Gastrocnemius medialis (tissue), 4 donors: Measurements from ENCODE around the gene VPS26B.

Experiments used
- POLR2A ChIP-seq, 2 donors: fragments of 450-650 bp; IDR thresholded peaks; one replicate each; pipeline ENCODE4 v1.6.1; 2017; ENCODE audit warnings: antibody characterized with exemption in 2 of 2, mild to moderate bottlenecking in 2 of 2, moderate library complexity in 2 of 2
- TF ChIP-seq, protein P1 (sequence below), 5 experiments: fragments of 450-650 bp in 3 of 5; fragments of 200-600 bp in 2 of 5; sonication (generic) in 2 of 5; IDR thresholded peaks in 4 of 5; conservative IDR thresholded peaks in 1 of 5; 1 replicate in 4 of 5; 2 replicates in 1 of 5; pipeline ENCODE4 v1.5.1; 2016 to 2019; ENCODE audit warnings: antibody characterized with exemption in 5 of 5, mild to moderate bottlenecking in 3 of 5, moderate library complexity in 3 of 5

DNA sequence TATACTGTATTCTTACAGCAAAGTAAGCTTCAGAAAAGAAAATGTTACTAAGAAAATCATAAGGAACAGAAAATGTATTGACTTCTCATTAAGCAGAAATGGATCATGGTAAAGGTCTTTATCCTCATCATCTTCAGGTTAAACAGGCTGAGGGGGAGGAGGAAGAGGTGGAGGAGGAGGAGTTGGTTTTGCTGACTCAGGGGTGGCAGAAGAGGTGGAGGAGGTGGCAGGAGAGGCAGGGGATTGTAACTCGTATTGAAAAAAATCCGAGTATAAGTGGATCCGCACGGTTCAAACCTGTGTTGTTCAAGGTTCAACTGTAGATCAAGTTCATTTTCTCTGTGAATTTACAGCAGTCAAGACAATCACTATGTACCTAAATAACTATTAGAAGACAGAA lies 64.7 kb downstream of the VPS26B start:
- TF ChIP-seq, protein P1, sequence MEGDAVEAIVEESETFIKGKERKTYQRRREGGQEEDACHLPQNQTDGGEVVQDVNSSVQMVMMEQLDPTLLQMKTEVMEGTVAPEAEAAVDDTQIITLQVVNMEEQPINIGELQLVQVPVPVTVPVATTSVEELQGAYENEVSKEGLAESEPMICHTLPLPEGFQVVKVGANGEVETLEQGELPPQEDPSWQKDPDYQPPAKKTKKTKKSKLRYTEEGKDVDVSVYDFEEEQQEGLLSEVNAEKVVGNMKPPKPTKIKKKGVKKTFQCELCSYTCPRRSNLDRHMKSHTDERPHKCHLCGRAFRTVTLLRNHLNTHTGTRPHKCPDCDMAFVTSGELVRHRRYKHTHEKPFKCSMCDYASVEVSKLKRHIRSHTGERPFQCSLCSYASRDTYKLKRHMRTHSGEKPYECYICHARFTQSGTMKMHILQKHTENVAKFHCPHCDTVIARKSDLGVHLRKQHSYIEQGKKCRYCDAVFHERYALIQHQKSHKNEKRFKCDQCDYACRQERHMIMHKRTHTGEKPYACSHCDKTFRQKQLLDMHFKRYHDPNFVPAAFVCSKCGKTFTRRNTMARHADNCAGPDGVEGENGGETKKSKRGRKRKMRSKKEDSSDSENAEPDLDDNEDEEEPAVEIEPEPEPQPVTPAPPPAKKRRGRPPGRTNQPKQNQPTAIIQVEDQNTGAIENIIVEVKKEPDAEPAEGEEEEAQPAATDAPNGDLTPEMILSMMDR (IDR thresholded peaks at IDR 0.05 in 4 of 5, conservative IDR thresholded peaks at IDR 0.05 in 1 of 5) = no peak
- TF ChIP-seq POLR2A (IDR thresholded peaks at IDR 0.05) = no peak
